GM23338 (cell line): ENCODE data around the gene CLCN6. TPM values are rescaled to one million over a fixed set of nuclear protein-coding genes. Genes with fewer than 3 reads are reported as not detected.

Experiments used
- ATAC-seq: fragments of 200-7000 bp; cut with Tn5 transposase; 3 replicates; pipeline ENCODE4 v1.9.1; 2020
- DNase-seq: peaks from one replicate; pipeline ENCODE4 v3.0.0-alpha.2; 2015; ENCODE audit warnings: low spot score
- H2AFZ ChIP-seq: fragments of 200-600 bp; sonication (generic); 2 replicates; pipeline ENCODE4 v1.8.0; 2016; ENCODE audit warnings: antibody characterized with exemption, mild to moderate bottlenecking, moderate library complexity
- H3F3A ChIP-seq: fragments of 200-600 bp; sonication (generic); replicated peaks from 2 replicates; pipeline ENCODE4 v1.8.0; 2017; ENCODE audit warnings: antibody characterized with exemption, mixed run types, low read depth
- H3K27ac ChIP-seq: fragments of 200-600 bp; sonication (generic); 2 replicates; pipeline ENCODE4 v1.6.1; 2016; ENCODE audit warnings: low read depth
- H3K27me3 ChIP-seq: fragments of 200-600 bp; sonication (generic); 2 replicates; pipeline ENCODE4 v1.8.0; 2016; ENCODE audit warnings: mild to moderate bottlenecking, mixed run types, moderate library complexity; ENCODE audit not compliant: insufficient read depth
- H3K36me3 ChIP-seq: fragments of 200-600 bp; sonication (generic); 2 replicates; pipeline ENCODE4 v1.8.0; 2016; ENCODE audit warnings: mild to moderate bottlenecking; ENCODE audit not compliant: insufficient read depth
- H3K4me1 ChIP-seq: fragments of 200-600 bp; sonication (generic); 2 replicates; pipeline ENCODE4 v1.8.0; 2016; ENCODE audit warnings: mild to moderate bottlenecking, moderate library complexity; ENCODE audit not compliant: insufficient read depth
- H3K4me2 ChIP-seq: fragments of 200-600 bp; sonication (generic); 2 replicates; pipeline ENCODE4 v1.7.1; 2017; ENCODE audit warnings: mixed run types
- H3K4me3 ChIP-seq: fragments of 200-600 bp; sonication (generic); 2 replicates; pipeline ENCODE4 v1.6.1; 2016; ENCODE audit warnings: mixed run types
- H3K79me2 ChIP-seq: fragments of 200-600 bp; sonication (generic); replicated peaks from 2 replicates; pipeline ENCODE4 v1.8.0; 2017; ENCODE audit warnings: mild to moderate bottlenecking; ENCODE audit not compliant: insufficient read depth
- H3K9me2 ChIP-seq: fragments of 200-600 bp; sonication (generic); 2 replicates; pipeline ENCODE4 v1.8.0; 2017; ENCODE audit not compliant: insufficient read depth
- H4K20me1 ChIP-seq: fragments of 200-600 bp; sonication (generic); replicated peaks from 2 replicates; pipeline ENCODE4 v1.8.0; 2017; ENCODE audit warnings: mild to moderate bottlenecking; ENCODE audit not compliant: insufficient read depth
- H3K27ac Mint-ChIP-seq: 2 replicates; pipeline ENCODE4 v1.8.0; 2020; ENCODE audit warnings: inconsistent platforms, mild to moderate bottlenecking, moderate library complexity, mixed read lengths
- H3K27me3 Mint-ChIP-seq: 3 replicates; pipeline ENCODE4 v1.8.0; 2022; ENCODE audit warnings: low read depth, mild to moderate bottlenecking, moderate library complexity, mixed read lengths, inconsistent platforms; ENCODE audit not compliant: insufficient read depth, poor library complexity
- H3K36me3 Mint-ChIP-seq: 3 replicates; pipeline ENCODE4 v1.8.0; 2021; ENCODE audit warnings: low read depth, mild to moderate bottlenecking, inconsistent platforms, moderate library complexity, mixed read lengths
- H3K4me1 Mint-ChIP-seq: 3 replicates; pipeline ENCODE4 v1.8.0; 2020; ENCODE audit warnings: mild to moderate bottlenecking, inconsistent platforms, mixed read lengths
- H3K4me3 Mint-ChIP-seq: 3 replicates; pipeline ENCODE4 v1.8.0; 2021; ENCODE audit warnings: moderate library complexity, mild to moderate bottlenecking, inconsistent platforms, mixed read lengths
- H3K9me3 Mint-ChIP-seq: 3 replicates; pipeline ENCODE4 v1.8.0; 2020; ENCODE audit warnings: moderate library complexity, mild to moderate bottlenecking, inconsistent platforms, mixed read lengths
- NANOG ChIP-seq: IDR thresholded peaks from 2 replicates; pipeline ENCODE4 v1.6.1; 2016; ENCODE audit warnings: antibody characterized with exemption, borderline replicate concordance
- STAT1 ChIP-seq: IDR thresholded peaks from one replicate; pipeline ENCODE4 v1.6.1; 2016; ENCODE audit warnings: antibody characterized with exemption; ENCODE audit not compliant: unreplicated experiment
- ZNF462 ChIP-seq: fragments of 250-450 bp; sonication (Bioruptor Pico); IDR thresholded peaks from 2 replicates; pipeline ENCODE4 v1.5.0; 2020; ENCODE audit warnings: mild to moderate bottlenecking, moderate library complexity
- polyA plus RNA-seq: library from polyadenylated mRNA; unstranded; fragments of >200 nt; fragmentation: Nextera tagmentation; extraction: Ambion mirVana; gene quantifications from 2 replicates; pipeline ENCODE4 v1.2.1, GENCODE V29; 2016
- total RNA-seq: library from RNA; depleted of rRNA; stranded (reverse); fragments of >200 nt; shearing (Covaris generic); gene quantifications from 2 replicates; pipeline ENCODE4 v1.2.3, GENCODE V29; 2014
- TF ChIP-seq, protein P1 (sequence below), 2 experiments: fragments of 200-600 bp in 1 of 2; sonication (generic) in 1 of 2; conservative IDR thresholded peaks; 2 replicates each; pipeline versions ENCODE4 v1.5.1 to v1.6.1; 2016 to 2017; ENCODE audit warnings: antibody characterized with exemption in 2 of 2, low read depth in 2 of 2, mild to moderate bottlenecking in 2 of 2, moderate library complexity in 1 of 2
- TF ChIP-seq, protein P2 (sequence below): IDR thresholded peaks from one replicate; pipeline ENCODE4 v1.6.1; 2018; ENCODE audit warnings: antibody characterized with exemption; ENCODE audit not compliant: unreplicated experiment

The CLCN6 gene
- total and polyA plus RNA-seq, 2 experiments from 2014 or later: 16.0 to 22.6 TPM

DNA sequence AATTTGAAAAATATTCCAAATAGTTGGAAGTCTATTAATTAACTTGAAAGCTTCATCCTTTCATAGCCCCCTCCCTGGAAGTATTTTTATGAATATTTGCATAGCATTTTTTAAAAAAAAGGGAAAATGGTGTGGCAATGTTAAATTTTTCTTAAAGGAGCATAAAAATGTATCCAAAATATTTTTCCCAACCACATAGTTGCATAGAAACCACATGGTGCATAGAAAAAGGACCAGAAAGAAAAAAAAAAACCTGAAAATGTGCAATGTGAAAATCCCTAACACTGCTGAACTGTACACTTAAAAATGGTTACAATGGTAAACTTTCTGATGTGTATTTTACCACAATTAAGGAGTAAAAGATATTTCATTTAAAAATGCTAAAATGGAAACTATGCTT lies 36.0 kb upstream of the CLCN6 start:
- H3K27ac ChIP-seq: no peak overlapping the region
- no peak for DNase-seq
- H3K4me1 Mint-ChIP-seq: peaks cover 3% of the 10 kb centered on the region; the same call in 1 of the 3 replicates
- H3K4me3 Mint-ChIP-seq: no peak overlapping the region
- H2AFZ ChIP-seq: no peak overlapping the region
- no peak overlapping the region for H3K27ac Mint-ChIP-seq
- no peaks in the 10 kb centered on the region; the same call in 1 of the 2 replicates for H3F3A ChIP-seq
- no peak overlapping the region for H3K4me2 ChIP-seq
- H4K20me1 ChIP-seq: no peaks in the 10 kb centered on the region
- no peaks in the 10 kb centered on the region for H3K79me2 ChIP-seq
- no peaks in the 10 kb centered on the region for H3K4me1 ChIP-seq
- TF ChIP-seq STAT1: no peak
- TF ChIP-seq, protein P1, sequence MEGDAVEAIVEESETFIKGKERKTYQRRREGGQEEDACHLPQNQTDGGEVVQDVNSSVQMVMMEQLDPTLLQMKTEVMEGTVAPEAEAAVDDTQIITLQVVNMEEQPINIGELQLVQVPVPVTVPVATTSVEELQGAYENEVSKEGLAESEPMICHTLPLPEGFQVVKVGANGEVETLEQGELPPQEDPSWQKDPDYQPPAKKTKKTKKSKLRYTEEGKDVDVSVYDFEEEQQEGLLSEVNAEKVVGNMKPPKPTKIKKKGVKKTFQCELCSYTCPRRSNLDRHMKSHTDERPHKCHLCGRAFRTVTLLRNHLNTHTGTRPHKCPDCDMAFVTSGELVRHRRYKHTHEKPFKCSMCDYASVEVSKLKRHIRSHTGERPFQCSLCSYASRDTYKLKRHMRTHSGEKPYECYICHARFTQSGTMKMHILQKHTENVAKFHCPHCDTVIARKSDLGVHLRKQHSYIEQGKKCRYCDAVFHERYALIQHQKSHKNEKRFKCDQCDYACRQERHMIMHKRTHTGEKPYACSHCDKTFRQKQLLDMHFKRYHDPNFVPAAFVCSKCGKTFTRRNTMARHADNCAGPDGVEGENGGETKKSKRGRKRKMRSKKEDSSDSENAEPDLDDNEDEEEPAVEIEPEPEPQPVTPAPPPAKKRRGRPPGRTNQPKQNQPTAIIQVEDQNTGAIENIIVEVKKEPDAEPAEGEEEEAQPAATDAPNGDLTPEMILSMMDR (conservative IDR thresholded peaks at IDR 0.05; ENCODE audit: low read depth in 2 of 2): no peak
- TF ChIP-seq, protein P2, sequence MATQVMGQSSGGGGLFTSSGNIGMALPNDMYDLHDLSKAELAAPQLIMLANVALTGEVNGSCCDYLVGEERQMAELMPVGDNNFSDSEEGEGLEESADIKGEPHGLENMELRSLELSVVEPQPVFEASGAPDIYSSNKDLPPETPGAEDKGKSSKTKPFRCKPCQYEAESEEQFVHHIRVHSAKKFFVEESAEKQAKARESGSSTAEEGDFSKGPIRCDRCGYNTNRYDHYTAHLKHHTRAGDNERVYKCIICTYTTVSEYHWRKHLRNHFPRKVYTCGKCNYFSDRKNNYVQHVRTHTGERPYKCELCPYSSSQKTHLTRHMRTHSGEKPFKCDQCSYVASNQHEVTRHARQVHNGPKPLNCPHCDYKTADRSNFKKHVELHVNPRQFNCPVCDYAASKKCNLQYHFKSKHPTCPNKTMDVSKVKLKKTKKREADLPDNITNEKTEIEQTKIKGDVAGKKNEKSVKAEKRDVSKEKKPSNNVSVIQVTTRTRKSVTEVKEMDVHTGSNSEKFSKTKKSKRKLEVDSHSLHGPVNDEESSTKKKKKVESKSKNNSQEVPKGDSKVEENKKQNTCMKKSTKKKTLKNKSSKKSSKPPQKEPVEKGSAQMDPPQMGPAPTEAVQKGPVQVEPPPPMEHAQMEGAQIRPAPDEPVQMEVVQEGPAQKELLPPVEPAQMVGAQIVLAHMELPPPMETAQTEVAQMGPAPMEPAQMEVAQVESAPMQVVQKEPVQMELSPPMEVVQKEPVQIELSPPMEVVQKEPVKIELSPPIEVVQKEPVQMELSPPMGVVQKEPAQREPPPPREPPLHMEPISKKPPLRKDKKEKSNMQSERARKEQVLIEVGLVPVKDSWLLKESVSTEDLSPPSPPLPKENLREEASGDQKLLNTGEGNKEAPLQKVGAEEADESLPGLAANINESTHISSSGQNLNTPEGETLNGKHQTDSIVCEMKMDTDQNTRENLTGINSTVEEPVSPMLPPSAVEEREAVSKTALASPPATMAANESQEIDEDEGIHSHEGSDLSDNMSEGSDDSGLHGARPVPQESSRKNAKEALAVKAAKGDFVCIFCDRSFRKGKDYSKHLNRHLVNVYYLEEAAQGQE: no peak
- no peak for ATAC-seq
- peaks cover 15% of the 10 kb centered on the region for H3K27me3 Mint-ChIP-seq
- no peak overlapping the region for H3K4me3 ChIP-seq
- no peaks in the 10 kb centered on the region for H3K9me2 ChIP-seq
- H3K36me3 Mint-ChIP-seq: no peaks in the 10 kb centered on the region
- H3K27me3 ChIP-seq: no peaks in the 10 kb centered on the region
- H3K36me3 ChIP-seq: no peaks in the 10 kb centered on the region
- H3K9me3 Mint-ChIP-seq: no peaks in the 10 kb centered on the region

GRCh38 chr1:11771481-11772043 lies 34.4 kb upstream of the CLCN6 start:
- Histone ChIP-seq H4K20me1 (no peaks in the 10 kb centered on the region), H3K4me3 (no peak overlapping the region), H3K27ac (no peak overlapping the region), H3K9me2 (no peaks in the 10 kb centered on the region), H3K27me3 (no peaks in the 10 kb centered on the region), H3K79me2 (no peaks in the 10 kb centered on the region), H3K4me1 (no peaks in the 10 kb centered on the region), H3K4me2 (no peak overlapping the region), H3K36me3 (no peaks in the 10 kb centered on the region), H2AFZ (no peak overlapping the region; the same call in 1 of the 2 replicates), H3F3A (peaks cover 2% of the 10 kb centered on the region; the same call in 1 of the 2 replicates)
- peaks cover 15% of the 10 kb centered on the region for H3K27me3 Mint-ChIP-seq
- TF ChIP-seq, protein P1 (conservative IDR thresholded peaks at IDR 0.05; ENCODE audit: low read depth in 2 of 2): no peak
- TF ChIP-seq ZNF462: no peak
- TF ChIP-seq NANOG: no peak
- DNase-seq (no peak), ATAC-seq (no peak)
- peaks cover 3% of the 10 kb centered on the region; the same call in 1 of the 3 replicates for H3K4me1 Mint-ChIP-seq
- no peaks in the 10 kb centered on the region for H3K36me3 Mint-ChIP-seq
- H3K27ac Mint-ChIP-seq: no peak overlapping the region
- no peak overlapping the region for H3K4me3 Mint-ChIP-seq
- no peaks in the 10 kb centered on the region for H3K9me3 Mint-ChIP-seq
